HepG2 (cell line): ENCODE data around the gene FOLR1. TPM values are rescaled to one million over a fixed set of nuclear protein-coding genes. Genes with fewer than 3 reads are reported as not detected.

Experiments
- ATAC-seq: fragments of 200-7000 bp; cut with Tn5 transposase; 3 replicates; pipeline ENCODE4 v1.9.1; 2020; ENCODE audit warnings: mild to moderate bottlenecking, moderate library complexity
- BruUV-seq: library from RNA; stranded (reverse); fragments of 400-500 nt; replicated peaks from 2 replicates; lab custom pipeline; 2021; lab: Mats Ljungman, UMichigan
- CTCF ChIA-PET: fragments of 300-600 bp; formaldehyde crosslinking; extraction: SDS; loops from one replicate; lab custom pipeline; 2021; ENCODE audit warnings: low total read pairs, inconsistent platforms, low intra/inter-chr PET ratio; lab: Yijun Ruan, JAX
- POLR2A ChIA-PET: fragments of 350-600 bp; sonication (Branson Sonifier 250); formaldehyde crosslinking; loops from one replicate; lab custom pipeline; 2020; ENCODE audit warnings: antibody characterized with exemption, inconsistent platforms; lab: Yijun Ruan, JAX
- DNase-seq: peaks from one replicate; pipeline ENCODE4 v3.0.0-alpha.2; 2015; ENCODE audit warnings: low spot score
- FAIRE-seq: peaks from 3 replicates; lab custom pipeline; 2011; peaks lifted over from hg19 to GRCh38; lab: Jason Lieb, UNC
- H2AFZ ChIP-seq: one replicate; pipeline ENCODE4 v1.6.1; 2011; ENCODE audit warnings: low read length, inconsistent platforms
- H3K27ac ChIP-seq: fragments of 300-600 bp; 3 replicates; pipeline ENCODE4 v1.8.0; 2011; ENCODE audit warnings: mixed run types, mild to moderate bottlenecking, mixed read lengths, low read length, inconsistent platforms; ENCODE audit not compliant: insufficient read depth; ENCODE audit errors: extremely low read length
- H3K27me3 ChIP-seq, 2 experiments: fragments of 200-600 bp in 1 of 2; 2 replicates in 1 of 2; 3 replicates in 1 of 2; pipeline versions ENCODE4 v1.6.0 to v1.8.0; 2011; ENCODE audit warnings: low read length in 2 of 2, mild to moderate bottlenecking in 2 of 2, moderate library complexity in 2 of 2, inconsistent platforms in 1 of 2; ENCODE audit not compliant: insufficient read depth in 2 of 2, control insufficient read depth in 1 of 2
- H3K36me3 ChIP-seq, 2 experiments: fragments of 200-600 bp in 1 of 2; replicated peaks in 1 of 2; 2 replicates in 1 of 2; 3 replicates in 1 of 2; pipeline versions ENCODE4 v1.5.1 to v1.8.0; 2011; ENCODE audit warnings: low read length in 2 of 2, inconsistent platforms in 1 of 2; ENCODE audit not compliant: insufficient read depth in 2 of 2, control insufficient read depth in 1 of 2
- H3K4me1 ChIP-seq: 2 replicates; pipeline ENCODE4 v1.5.1; 2012; ENCODE audit warnings: low read length, inconsistent platforms; ENCODE audit not compliant: insufficient read depth
- H3K4me2 ChIP-seq: 2 replicates; pipeline ENCODE4 v1.6.0; 2011; ENCODE audit warnings: low read depth, low read length, inconsistent platforms
- H3K4me3 ChIP-seq, 3 experiments: fragments of 200-600 bp in 1 of 3; sonication (generic), shearing (Covaris generic) in 1 of 3; replicated peaks in 1 of 3; 2 replicates each; pipeline ENCODE4 v1.5.1; 2011 to 2016; ENCODE audit warnings: low read length in 3 of 3, inconsistent platforms in 2 of 3, low read depth in 2 of 3, mild to moderate bottlenecking in 2 of 3, control low read depth in 1 of 3, mixed read lengths in 1 of 3; ENCODE audit not compliant: insufficient read depth in 1 of 3
- H3K79me2 ChIP-seq: one replicate; pipeline ENCODE4 v1.6.1; 2011; ENCODE audit warnings: low read length, inconsistent platforms; ENCODE audit not compliant: insufficient read depth
- H3K9ac ChIP-seq: 2 replicates; pipeline ENCODE4 v1.6.0; 2011; ENCODE audit warnings: mild to moderate bottlenecking, low read depth, low read length, inconsistent platforms; ENCODE audit not compliant: insufficient read depth
- H3K9me3 ChIP-seq: 2 replicates; pipeline ENCODE4 v1.5.1; 2012; ENCODE audit warnings: mild to moderate bottlenecking, low read length
- H4K20me1 ChIP-seq: 2 replicates; pipeline ENCODE4 v1.6.0; 2011; ENCODE audit warnings: inconsistent platforms, mild to moderate bottlenecking, low read length, moderate library complexity; ENCODE audit not compliant: insufficient read depth
- NR2F2 ChIP-seq: IDR thresholded peaks from 2 replicates; pipeline ENCODE4 v1.6.1; 2012; ENCODE audit warnings: low read depth, inconsistent platforms, borderline replicate concordance
- PPARG ChIP-seq: conservative IDR thresholded peaks from 2 replicates; pipeline ENCODE4 v1.6.1; 2016; ENCODE audit warnings: missing biosample characterization, missing genetic modification reagents
- WGBS: methylation state at CpG from one replicate; pipeline ENCODE4 v1.1.6; 2017; ENCODE audit warnings: low lambda C conversion rate; 5-methylcytosine and 5-hydroxymethylcytosine counted together
- in situ Hi-C: cut with HindIII; loops from 2 replicates; pipeline ENCODE4 v1.10.0; 2017; ENCODE audit warnings: low pct_unique_long_range_greater_than_20kb; ENCODE audit not compliant: extremely low pct_ligation_motif_present
- intact Hi-C: fragments of 100-400 bp; cut with micrococcal nuclease; formaldehyde crosslinking; loops from one replicate; pipeline ENCODE4 v1.10.0; 2022; ENCODE audit not compliant: unreplicated experiment
- polyA plus RNA-seq, 8 experiments: library from polyadenylated mRNA; depleted of rRNA in 3 of 8; stranded (reverse) in 7 of 8; unstranded in 1 of 8; fragments of >200 nt; fragmentation: Illumina TruSeq in 4 of 8; extraction: Trizol in 4 of 8; gene quantifications; 2 replicates each; pipeline versions ENCODE4 v1.2.1 to v1.2.3, GENCODE V29; 2011 to 2016; ENCODE audit warnings: low read depth in 4 of 8, missing spikeins in 1 of 8, mixed read lengths in 1 of 8; ENCODE audit not compliant: insufficient read depth in 1 of 8
- total RNA-seq, 5 experiments: library from RNA; depleted of rRNA; stranded (reverse); fragments of >200 nt; fragmentation: Illumina TruSeq; extraction: Trizol; gene quantifications; 2 replicates each; pipeline ENCODE4 v1.2.3, GENCODE V29; 2016; ENCODE audit warnings: low read depth in 1 of 5
- TF ChIP-seq, protein P1 (sequence below): sonication (generic); formaldehyde crosslinking; IDR thresholded peaks from 2 replicates; pipeline ENCODE4 v1.9.0; 2021; ENCODE audit warnings: missing genetic modification reagents, mild to moderate bottlenecking, borderline replicate concordance

FOLR1 gene
- total and polyA plus RNA-seq, 2 of the 13 experiments (the other 11 are each of a cell fraction or from before 2014, with no cell fraction given), result 0.20 TPM; not detected in 1

DNA sequence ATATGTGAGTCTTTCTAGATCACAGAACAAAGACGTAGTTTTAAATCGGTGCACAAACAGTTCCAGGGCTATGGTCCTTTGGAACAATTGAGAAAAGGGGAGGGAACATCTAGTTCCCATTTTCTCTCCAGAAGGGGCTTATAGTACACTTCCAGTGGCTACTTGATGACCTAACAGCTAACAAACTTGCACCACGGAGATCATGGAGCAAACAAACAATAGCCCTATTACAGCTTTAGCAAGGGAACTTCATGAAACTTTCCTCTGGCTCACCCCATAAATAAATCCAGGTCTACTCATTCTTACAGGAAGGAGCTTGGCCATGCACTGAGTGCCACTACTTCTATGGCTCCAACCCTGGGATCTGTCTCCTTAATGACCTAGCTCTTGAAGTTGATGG is 16.3 kb downstream of the FOLR1 start:
- in situ Hi-C loops (no loop called here), intact Hi-C loops (no loop called here)
- no peaks in the 10 kb centered on the region for H3K36me3 ChIP-seq
- WGBS, result 25% methylated on average over 2 of the region's 3 CpGs
- no TSS peak for BruUV-seq
- no peaks in the 10 kb centered on the region for H3K4me1 ChIP-seq
- H3K79me2 ChIP-seq, result no peaks in the 10 kb centered on the region
- H3K9ac ChIP-seq, result no peak overlapping the region
- H3K4me2 ChIP-seq, result no peak overlapping the region
- H3K27ac ChIP-seq, result no peak overlapping the region
- no peak for DNase-seq
- no peak overlapping the region for H2AFZ ChIP-seq
- no peak for ATAC-seq
- POLR2A ChIA-PET, result interaction anchor here (1.6 kb wide), 1 partner anchor 14 kb away, joined by 4 read pairs; no protein-coding TSS in a partner anchor
- TF ChIP-seq NR2F2, result no peak
- no peaks in the 10 kb centered on the region for H3K9me3 ChIP-seq
- H3K27me3 ChIP-seq, result no peaks in the 10 kb centered on the region
- no peak for FAIRE-seq
- no peak overlapping the region for H3K4me3 ChIP-seq
- CTCF ChIA-PET, result no interaction called here
- H4K20me1 ChIP-seq, result no peaks in the 10 kb centered on the region

DNA sequence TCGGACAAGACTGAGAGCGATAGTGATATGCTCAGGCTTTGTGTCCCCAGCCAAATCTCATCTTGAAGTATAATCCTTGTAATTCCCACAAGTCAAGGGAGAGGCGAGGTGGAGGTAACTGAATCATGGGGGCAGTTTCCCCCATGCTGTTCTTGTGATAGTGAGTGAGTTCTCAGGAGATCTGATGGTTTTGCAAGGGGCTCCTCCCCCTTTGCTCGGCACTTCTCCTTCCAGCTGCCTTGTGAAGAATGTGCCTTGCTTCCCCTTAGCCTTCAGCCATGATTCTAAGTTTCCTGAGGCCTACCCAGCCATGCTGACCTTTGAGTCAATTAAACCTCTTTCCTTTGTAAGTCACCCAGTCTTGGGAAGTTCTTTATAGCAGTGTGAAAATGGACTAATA is 17.2 kb downstream of the FOLR1 start:
- Histone ChIP-seq H3K4me3 (no peak overlapping the region), H4K20me1 (no peaks in the 10 kb centered on the region), H2AFZ (no peak overlapping the region), H3K36me3 (no peaks in the 10 kb centered on the region), H3K9ac (no peak overlapping the region), H3K79me2 (no peaks in the 10 kb centered on the region), H3K9me3 (no peaks in the 10 kb centered on the region), H3K4me1 (no peaks in the 10 kb centered on the region), H3K27ac (no peak overlapping the region), H3K27me3 (no peaks in the 10 kb centered on the region), H3K4me2 (no peak overlapping the region)
- intact Hi-C loops (no loop called here), in situ Hi-C loops (no loop called here)
- no peak for TF ChIP-seq PPARG
- TF ChIP-seq, protein P1, sequence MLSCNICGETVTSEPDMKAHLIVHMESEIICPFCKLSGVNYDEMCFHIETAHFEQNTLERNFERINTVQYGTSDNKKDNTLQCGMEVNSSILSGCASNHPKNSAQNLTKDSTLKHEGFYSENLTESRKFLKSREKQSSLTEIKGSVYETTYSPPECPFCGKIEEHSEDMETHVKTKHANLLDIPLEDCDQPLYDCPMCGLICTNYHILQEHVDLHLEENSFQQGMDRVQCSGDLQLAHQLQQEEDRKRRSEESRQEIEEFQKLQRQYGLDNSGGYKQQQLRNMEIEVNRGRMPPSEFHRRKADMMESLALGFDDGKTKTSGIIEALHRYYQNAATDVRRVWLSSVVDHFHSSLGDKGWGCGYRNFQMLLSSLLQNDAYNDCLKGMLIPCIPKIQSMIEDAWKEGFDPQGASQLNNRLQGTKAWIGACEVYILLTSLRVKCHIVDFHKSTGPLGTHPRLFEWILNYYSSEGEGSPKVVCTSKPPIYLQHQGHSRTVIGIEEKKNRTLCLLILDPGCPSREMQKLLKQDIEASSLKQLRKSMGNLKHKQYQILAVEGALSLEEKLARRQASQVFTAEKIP (CRISPR knock-in tag), result no peak
- ATAC-seq (no peak), DNase-seq (no peak), FAIRE-seq (no peak)
- ChIA-PET POLR2A (interaction anchor here (1.6 kb wide), 1 partner anchor 13 kb away, joined by 4 read pairs; no protein-coding TSS in a partner anchor), CTCF (no interaction called here)
- 37% methylated on average over 4 of the region's 4 CpGs for WGBS
- no TSS peak for BruUV-seq
